Keratinocyte (primary cell): ENCODE data around the gene MTX2.

Experiments used
- CTCF ChIP-seq, 3 experiments: IDR thresholded peaks in 1 of 3; conservative IDR thresholded peaks in 1 of 3; optimal IDR thresholded peaks in 1 of 3; 2 replicates in 2 of 3; 3 replicates in 1 of 3; pipeline versions ENCODE3 to v1.5.1; 2011; ENCODE audit warnings: low read length in 3 of 3, mild to moderate bottlenecking in 3 of 3, moderate library complexity in 2 of 3, control low read depth in 1 of 3, inconsistent platforms in 1 of 3; ENCODE audit not compliant: insufficient read depth in 2 of 3; ENCODE audit errors: extremely low read depth in 1 of 3
- EZH2 ChIP-seq: IDR thresholded peaks from one replicate; pipeline ENCODE4 v1.6.1; 2012; ENCODE audit warnings: inconsistent platforms, mild to moderate bottlenecking, low read length, moderate library complexity

DNA sequence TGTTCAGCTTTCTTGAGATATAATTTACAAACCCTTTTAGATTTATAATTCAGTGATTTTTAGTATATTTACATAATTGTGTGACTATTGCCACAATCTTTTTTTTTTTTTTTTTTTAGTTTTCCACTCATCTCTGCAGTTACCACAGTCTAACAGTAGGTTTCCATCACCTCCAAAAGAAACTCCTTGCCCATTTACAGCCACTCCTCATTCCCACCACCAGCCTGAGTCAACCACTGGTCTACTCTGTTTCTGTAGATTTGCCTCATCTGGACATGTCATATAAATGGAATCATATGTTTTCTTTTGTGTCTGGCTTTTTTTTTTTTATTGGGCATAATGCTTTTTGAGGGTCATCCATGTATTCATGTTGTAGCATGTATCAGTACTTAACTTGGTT, 16.1 kb downstream of the MTX2 start:
- TF ChIP-seq EZH2 (no peak), CTCF (optimal IDR thresholded peaks at IDR 0.05 in 1 of 3, IDR thresholded peaks at IDR 0.05 in 1 of 3, conservative IDR thresholded peaks at IDR 0.05 in 1 of 3; ENCODE audit: extremely low read depth in 1 of 3, insufficient read depth in 2 of 3, low read length in 3 of 3) (no peak)
